ENCODE results near the gene FMO3.

Gene FMO3

GRCh38 chr1:171090604-171091003 lies at the start of gene FMO3:
Gene FMO3 (plus strand): TSS chr1:171090905. CDS start chr1:171092659, 1,754 bp downstream.
- no peak for DNase-seq (ENCODE audit: low read depth, low spot score)

GRCh38 chr1:171048014-171048413 lies 42.7 kb upstream of the FMO3 start:
- DNase-seq (ENCODE audit: low read depth, low spot score) = no peak

- DNase-seq (ENCODE audit: low read depth, low spot score) = no peak
These were observed 37.7 kb upstream of the FMO3 start for GRCh38 chr1:171052977-171053376.

GRCh38 chr1:171055966-171056643 lies 34.6 kb upstream of the FMO3 start:
- DNase-seq (ENCODE audit: low read depth, low spot score) = no peak

- no peak for DNase-seq (ENCODE audit: low read depth, low spot score)
These were observed 29.1 kb upstream of the FMO3 start for GRCh38 chr1:171061425-171062143.

- no peak for DNase-seq (ENCODE audit: low read depth, low spot score)
These were observed 27.8 kb upstream of the FMO3 start for GRCh38 chr1:171062902-171063301.

GRCh38 chr1:171075041-171075440 lies 15.7 kb upstream of the FMO3 start:
- no peak for DNase-seq (ENCODE audit: low read depth, low spot score)

- no peak for DNase-seq (ENCODE audit: low read depth, low spot score)
These were observed 9.4 kb upstream of the FMO3 start for GRCh38 chr1:171081314-171081753.

- no peak for DNase-seq (ENCODE audit: low read depth, low spot score)
These were observed 8.9 kb upstream of the FMO3 start for GRCh38 chr1:171081763-171082201.

- DNase-seq (ENCODE audit: low read depth, low spot score) = no peak
These were observed 8.1 kb upstream of the FMO3 start for GRCh38 chr1:171082606-171083005.

GRCh38 chr1:171083222-171083621 lies 7.5 kb upstream of the FMO3 start:
- no peak for DNase-seq (ENCODE audit: low read depth, low spot score)

GRCh38 chr1:171084091-171084490 lies 6.6 kb upstream of the FMO3 start:
- no peak for DNase-seq (ENCODE audit: low read depth, low spot score)

- DNase-seq (ENCODE audit: low read depth, low spot score) = no peak
These were observed 5.8 kb upstream of the FMO3 start for GRCh38 chr1:171084870-171085269.

GRCh38 chr1:171087896-171088295 lies 2.8 kb upstream of the FMO3 start:
- DNase-seq (ENCODE audit: low read depth, low spot score) = no peak

- no peak for DNase-seq (ENCODE audit: low read depth, low spot score)
These were observed 13.2 kb downstream of the FMO3 start for GRCh38 chr1:171103862-171104261.

GRCh38 chr1:171107262-171107940 lies 16.7 kb downstream of the FMO3 start:
- no peak for DNase-seq (ENCODE audit: low read depth, low spot score)

- DNase-seq (ENCODE audit: low read depth, low spot score) = no peak
These were observed 17.3 kb downstream of the FMO3 start for GRCh38 chr1:171107969-171108368.

GRCh38 chr1:171109966-171110365 lies 19.3 kb downstream of the FMO3 start:
- DNase-seq (ENCODE audit: low read depth, low spot score) = no peak

GRCh38 chr1:171110621-171111326 lies 20.1 kb downstream of the FMO3 start:
- DNase-seq (ENCODE audit: low read depth, low spot score) = no peak

- DNase-seq (ENCODE audit: low read depth, low spot score) = no peak
These were observed 21.4 kb downstream of the FMO3 start for GRCh38 chr1:171112119-171112518.

- DNase-seq (ENCODE audit: low read depth, low spot score) = no peak
These were observed 22.7 kb downstream of the FMO3 start for GRCh38 chr1:171113382-171113781.

All from activated naive CD8-positive, alpha-beta T cell treated with anti-CD3 and anti-CD28 coated beads, Interleukin-2, amount 50 U/mL, for 16 hours (primary cell).